NCI-H1930 (cell line): Measurements from ENCODE around the gene NFYB.
"Not testable (repeated sequence)": the region's sequence is repeated elsewhere in the genome, so short reads cannot be mapped to it uniquely, and the experiment has no call there.

Experiments used
- DNase-seq, 2 experiments: peaks; one replicate each; lab custom pipeline; 2025; lab: John Stamatoyannopoulos, UW

Gene NFYB

DNA sequence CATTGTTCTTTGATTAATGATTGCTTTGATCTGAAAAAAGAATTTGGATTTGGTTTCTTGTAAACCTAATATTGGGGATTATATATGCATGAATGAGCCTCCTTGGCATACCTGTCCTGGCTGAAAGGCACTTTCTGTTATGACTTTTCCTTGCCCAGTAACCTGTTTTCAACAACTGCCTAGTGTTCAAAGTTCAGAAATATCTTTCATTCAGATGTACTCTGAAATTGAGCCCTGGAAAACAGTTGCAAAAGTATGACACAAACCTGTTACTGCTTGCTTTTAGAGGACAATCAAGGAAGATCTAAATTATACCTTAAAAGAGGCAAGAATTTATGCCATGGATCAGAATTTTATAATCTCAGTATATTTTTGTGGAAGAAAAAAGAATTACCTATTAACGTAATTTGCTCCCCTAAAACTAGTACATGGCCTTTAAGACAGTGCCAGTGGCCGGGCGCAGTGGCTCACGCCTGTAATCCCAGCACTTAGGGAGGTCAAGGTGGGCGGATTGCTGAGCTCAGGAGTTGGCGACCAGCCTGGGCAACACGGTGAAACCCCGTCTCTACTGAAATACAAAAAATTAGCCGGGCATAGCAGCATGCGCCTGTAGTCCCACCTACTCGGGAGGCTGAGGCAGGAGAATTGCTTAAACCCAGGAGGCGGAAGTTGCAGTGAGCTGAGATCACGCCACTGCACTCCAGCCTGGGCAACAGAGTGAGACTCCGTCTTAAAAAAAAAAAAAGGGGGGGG lies 23.0 kb downstream of the NFYB start:
- DNase-seq: not testable (repeated sequence)

DNA sequence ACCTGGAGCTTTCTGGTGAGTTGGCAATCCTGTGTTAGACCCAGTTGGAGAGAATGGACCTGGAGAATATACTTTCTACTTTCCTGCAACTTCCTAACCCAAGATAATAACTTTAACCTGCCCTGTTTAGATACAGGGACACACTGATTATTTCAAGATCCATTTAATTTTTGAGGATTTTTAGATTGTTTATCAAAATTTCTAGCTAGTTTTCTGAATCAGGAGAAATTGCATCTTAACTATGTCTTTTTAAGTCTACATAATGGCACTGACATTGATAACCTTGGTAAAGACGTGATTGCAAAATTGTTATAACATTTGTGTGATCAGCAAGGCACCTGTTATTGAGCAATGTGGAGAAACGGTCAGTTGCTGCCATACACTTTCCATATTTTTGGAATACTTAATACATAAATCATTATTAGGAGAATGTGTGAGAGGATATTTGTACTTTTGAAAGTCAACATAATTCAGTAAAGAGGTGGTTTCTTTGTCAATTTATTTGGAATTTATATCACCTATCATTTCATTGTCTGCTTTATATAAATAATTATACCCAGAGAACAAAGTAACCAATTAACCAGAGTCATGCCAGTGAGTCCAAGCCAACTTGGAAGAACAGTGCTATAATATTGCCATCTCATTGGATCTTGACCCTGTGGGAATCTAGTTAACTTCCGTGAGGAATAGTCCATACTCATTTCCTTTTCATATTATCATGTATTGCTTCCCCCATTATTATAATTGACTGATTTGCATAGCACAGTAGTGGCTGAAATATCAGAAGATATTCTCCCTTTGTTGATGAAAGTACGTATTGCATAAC lies 28.4 kb downstream of the NFYB start:
- DNase-seq: no peak

DNA sequence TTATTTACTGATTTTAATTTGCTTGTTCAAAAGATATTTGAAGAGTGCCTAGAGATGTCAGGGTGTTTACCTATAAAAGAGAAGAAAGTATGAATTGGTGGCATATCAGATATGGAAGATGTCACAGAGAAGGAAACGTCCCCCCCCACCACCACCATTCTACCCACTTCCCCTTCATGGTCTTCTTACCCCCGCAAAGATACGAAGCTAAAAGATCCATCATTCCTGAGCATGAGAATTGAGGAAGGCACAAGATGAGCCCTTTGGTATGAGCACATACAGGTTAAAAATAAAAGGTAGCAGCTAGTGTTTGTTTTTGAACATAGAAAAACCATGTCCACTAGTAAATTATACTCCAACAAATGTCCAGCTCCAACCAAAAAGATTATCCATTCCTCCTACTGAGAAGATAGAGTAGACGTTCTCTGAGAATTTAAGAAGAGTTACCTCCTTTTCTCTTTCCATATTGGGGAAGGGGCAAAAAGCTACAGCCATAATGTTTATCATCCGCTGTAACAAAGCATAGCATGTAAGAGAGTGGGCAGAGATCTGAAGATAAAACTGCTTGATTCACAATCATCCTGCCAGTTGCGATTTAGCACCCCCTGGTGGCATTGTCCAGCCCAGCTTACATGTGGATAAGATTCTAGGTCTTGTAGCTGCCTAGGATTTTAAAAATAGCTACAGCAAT lies 29.1 kb downstream of the NFYB start:
- peak; percentile 60 to 70 for DNase-seq

DNA sequence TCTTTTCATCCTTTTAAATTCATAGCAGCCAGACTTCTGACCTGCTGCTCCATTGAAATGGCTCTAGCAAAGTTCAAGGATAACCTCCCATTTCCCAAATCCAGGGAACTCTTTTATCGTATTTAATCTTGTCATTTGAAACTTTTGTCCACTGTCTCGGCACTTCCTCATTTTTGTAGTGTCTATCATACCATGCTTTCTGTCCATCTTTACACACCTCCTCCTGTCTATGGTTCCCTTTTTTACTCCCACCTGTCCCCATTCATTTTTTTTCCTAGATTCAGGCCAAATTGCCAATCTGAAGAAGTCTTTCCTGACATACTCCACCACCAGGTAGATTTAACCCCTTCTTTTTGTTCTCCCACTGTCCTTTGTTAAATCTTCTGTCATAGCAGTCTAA lies 31.0 kb downstream of the NFYB start:
- DNase-seq: no peak

DNA sequence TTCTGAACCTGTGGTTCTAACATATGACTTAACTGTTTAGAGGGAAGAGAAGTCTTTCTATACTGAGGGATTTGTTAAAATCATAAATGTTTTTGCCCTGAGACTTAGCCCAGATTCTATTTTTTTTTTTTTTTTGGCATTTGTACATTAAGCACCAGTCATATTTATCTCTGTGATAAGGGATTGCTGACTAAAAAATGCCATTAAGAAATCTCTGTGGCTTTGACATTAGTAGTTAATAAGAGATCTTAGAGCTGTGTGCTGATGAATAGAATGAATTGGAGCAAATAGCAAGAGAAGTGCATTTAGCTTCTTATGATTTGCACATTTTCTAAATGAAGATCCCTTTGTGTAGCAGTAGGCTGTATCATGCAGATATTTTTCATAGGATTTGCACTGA lies 32.5 kb downstream of the NFYB start:
- DNase-seq: no peak

DNA sequence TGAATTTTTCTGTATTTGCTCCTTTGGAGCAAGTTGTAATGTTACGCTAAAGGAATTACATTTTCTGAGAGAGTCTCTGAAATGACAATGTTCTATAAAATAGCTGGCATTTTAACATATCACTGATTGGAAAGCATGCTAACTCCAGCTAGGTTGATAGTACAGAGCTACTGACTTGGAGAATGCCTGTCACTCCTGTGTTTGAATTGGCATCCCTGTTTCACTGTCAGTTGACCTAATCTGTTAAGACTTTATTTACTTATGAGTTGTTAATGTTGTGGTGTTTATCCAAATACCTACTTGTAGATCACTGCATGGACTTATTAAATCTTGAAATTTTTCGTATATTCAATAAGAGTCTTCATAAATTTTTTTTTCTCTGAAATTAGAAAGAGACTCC lies 40.1 kb downstream of the NFYB start:
- DNase-seq: no peak

DNA sequence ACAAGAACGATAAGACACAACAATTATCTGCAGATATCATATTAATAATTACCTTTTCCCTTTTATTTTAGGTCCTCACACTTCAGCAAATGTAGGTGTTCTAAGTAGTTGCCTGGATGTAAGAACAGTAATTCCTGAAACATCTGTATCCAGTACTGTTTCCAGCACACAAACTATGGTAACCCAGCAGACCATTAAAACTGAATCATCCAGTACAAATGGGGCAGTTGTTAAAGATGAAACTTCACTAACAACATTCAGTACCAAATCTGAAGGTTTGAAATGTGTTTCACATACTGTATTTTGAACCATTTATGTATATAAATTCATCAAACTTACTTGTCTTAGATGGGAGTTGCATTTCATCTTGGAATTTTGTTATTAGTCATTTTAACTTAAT lies 42.7 kb downstream of the NFYB start:
- DNase-seq: no peak

DNA sequence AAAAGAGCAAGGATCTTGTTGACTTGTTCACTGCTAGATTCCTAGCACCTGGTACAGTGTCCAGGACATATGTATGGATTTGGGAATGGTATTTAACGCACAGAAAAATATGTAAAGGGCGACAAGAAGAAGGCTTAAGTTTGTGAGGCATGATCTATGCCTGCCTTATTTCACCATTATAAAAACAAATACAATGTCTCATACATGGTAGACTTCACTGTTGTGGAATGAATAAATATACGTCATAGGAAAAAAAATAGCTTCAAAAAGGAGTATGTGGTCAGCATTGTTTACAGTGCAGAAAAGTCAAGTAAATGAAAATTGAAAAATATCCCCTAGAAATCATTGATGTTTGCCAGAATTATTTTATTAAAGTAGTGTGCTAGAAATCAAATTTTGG lies 43.7 kb downstream of the NFYB start:
- DNase-seq: no peak

DNA sequence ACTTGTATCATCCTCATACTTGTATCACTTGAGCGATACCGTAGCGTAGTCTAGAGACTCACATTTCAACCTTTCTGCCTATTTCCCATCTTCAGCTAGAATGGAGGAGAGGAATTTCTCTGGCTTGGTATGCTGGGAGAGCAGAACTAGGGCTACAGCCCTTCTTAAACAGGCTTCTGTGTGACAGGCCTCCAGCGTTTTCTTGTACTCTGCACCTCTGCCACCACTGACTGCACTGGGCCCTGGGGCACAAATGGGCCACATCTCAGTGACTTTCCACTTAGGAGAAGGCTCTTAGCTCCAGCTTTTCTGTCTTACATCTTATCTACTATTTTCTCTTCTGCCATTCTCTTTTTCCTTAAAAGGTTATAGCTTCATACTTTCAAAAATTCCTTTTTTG lies 46.9 kb downstream of the NFYB start:
- DNase-seq: no peak

DNA sequence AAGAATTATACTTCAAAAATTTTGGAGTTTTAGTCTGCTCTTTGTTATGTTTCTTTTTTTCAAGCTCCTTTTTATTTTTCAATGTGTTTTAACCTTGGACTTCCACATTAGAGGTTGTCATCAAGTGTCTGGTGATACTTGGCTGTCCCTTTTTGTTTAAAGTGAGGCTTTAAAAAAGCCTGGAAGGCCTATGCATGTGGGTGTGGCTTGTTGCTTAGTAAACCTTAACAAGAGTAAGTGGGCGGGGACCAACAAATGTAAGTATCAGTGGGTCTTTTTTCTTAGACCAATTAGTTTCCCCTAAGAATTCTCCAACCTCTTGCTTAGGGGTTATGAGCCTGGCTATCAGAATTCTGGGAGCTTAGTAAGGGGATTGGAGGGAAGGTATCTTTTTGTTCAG lies 47.3 kb downstream of the NFYB start:
- DNase-seq: no peak

DNA sequence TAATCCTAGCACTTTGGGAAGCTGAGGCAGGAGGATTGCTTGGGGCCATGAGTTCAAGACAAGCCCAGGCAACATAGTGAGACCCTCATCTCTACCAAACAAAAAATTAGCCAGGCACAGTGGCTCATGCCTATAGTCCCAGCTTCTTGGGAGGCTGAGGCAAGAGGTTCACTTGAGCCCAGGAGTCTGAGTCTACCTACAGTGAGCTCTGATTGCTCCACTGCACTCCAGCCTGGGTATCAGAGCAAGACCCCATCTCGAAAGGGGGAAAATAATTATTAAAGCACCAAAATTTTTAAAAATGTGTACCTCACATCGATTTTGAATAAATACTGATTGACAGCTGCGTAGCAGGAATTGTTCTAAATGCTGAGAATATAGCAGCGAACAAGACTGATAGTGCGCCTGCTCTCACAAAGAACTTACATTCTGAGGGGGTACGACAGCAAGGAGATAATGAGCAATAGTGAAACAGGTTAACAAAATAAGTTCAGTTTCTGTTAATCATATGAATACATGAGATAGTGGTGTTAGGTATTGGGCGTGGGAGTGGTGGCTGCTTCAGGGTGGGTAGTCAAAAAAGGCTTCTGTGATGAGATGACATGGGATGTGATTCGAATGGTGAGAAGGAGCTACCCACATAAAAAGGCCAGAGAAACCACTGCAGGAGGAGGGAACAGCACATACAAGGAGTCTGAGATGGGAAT lies 54.1 kb downstream of the NFYB start:
- no peak for DNase-seq

DNA sequence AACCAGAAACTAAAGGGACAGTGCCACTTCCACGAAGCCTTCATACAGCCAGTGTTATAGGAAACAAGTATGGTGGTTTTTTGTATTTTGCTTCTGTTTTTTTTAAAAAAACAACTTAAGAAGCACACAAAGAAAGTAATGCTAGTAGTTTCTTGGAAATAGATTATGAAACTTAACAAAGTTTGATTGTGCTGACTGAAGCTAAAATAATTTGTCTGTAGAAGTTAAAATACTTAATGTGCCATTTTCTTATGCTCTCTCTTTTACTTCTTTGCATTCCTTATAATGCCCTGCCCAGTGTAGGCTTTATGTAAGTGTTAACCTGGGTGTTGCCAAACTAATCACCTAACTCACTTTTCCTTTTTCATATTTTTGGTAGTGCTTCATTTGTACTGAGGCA lies 57.2 kb downstream of the NFYB start:
- DNase-seq: no peak

DNA sequence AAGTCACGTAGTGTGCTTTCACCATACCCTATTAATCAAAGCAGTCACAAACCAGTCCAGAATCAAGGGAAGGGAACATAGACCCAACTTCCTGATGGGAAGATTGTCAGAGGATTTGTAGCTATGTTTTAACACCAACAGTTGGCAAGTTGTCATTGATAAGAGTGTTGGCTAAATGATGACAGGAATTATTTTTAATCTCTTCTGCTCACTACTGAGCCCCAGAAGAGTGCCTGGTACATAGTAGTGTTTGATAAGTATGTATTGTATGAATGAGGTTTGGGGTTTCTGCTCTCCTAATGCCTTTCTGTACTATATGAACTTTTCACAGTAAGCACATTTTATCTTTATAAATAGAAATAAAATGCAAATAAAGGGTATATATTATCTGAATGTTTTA lies 59.0 kb downstream of the NFYB start:
- DNase-seq: no peak

DNA sequence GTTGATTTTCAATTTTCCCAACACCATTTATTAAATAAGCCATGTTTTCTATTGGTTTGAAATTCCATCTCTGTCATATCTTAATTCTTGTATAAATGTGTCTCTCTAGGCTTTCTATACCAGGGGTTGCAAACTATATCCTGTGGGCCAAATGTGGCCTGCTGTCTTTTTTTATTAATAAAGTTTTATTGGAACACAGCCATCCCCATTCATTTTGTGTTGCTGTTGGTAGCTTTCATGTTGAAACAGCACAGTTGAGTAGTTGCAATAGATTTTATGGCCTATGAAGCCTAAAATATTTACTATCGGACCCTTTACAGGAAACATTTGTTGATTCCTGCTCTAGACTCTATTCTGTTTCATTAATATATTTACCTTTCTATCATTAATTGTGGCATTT lies 64.3 kb downstream of the NFYB start:
- no peak for DNase-seq

DNA sequence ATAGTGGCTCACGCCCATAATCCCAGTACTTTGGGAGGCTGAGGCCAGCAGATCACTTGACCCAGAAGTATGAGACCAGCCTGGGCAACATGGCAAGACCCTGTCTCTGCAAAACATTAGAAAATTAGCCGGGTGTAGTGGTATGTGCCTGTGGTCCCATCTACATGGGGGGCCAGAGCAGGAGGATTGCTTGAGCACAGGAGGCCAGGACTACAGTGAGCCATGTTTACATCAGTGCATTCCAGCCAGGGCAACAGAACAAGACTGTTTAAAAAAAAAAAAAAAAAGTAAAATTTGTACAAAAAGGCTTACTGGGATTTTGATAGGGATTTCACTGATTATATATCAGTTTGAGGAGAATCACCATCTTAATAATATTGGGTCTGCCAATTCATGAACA lies 65.9 kb downstream of the NFYB start:
- DNase-seq: no peak
